ENCODE measurements around the gene ZFAND6. TPM values are rescaled to one million over a fixed set of nuclear protein-coding genes. Genes with fewer than 3 reads are reported as not detected.

Gene ZFAND6
- total RNA-seq, 4 donors from 2014 or later = 71.1 to 102 (median 82.5) TPM

- no peaks in the 10 kb centered on the region for H3K27me3 ChIP-seq
- peaks cover 0 to 88% (median 3%) of the 10 kb centered on the region in 3 donors for H3K36me3 ChIP-seq
- intact Hi-C loops (cut with DNase I) = no loop called here
- H3K9me3 ChIP-seq = no peaks in the 10 kb centered on the region
- TF ChIP-seq POLR2A (IDR thresholded peaks at IDR 0.05) (no peak), CTCF (IDR thresholded peaks at IDR 0.05) (no peak)
- H3K27ac ChIP-seq = no peak overlapping the region
- 91% methylated on average over 10 of the region's 10 CpGs for WGBS, 2 donors
- H3K4me1 ChIP-seq = peaks cover 0 to 22% (median 10%) of the 10 kb centered on the region in 3 donors
- no peak overlapping the region for H3K4me3 ChIP-seq
- DNase-seq = no peak
These were observed 123.8 kb downstream of the ZFAND6 start for GRCh38 chr15:80183306-80183705.

GRCh38 chr15:80183886-80184285 is 124.4 kb downstream of the ZFAND6 start:
- no peaks in the 10 kb centered on the region for H3K9me3 ChIP-seq
- no peak overlapping the region for H3K27ac ChIP-seq
- peaks cover 0 to 17% (median 9%) of the 10 kb centered on the region in 3 donors for H3K4me1 ChIP-seq
- WGBS, 2 donors = 82 to 87% methylated on average over 6 of the region's 6 CpGs
- intact Hi-C loops (cut with DNase I) = no loop called here
- peaks cover 0 to 88% (median 3%) of the 10 kb centered on the region in 3 donors for H3K36me3 ChIP-seq
- no peaks in the 10 kb centered on the region for H3K27me3 ChIP-seq
- H3K4me3 ChIP-seq = no peak overlapping the region
- TF ChIP-seq CTCF (IDR thresholded peaks at IDR 0.05) (no peak), POLR2A (IDR thresholded peaks at IDR 0.05) (no peak)
- DNase-seq = no peak

GRCh38 chr15:80184554-80184953 is 125.1 kb downstream of the ZFAND6 start:
- no peak overlapping the region for H3K27ac ChIP-seq
- H3K4me1 ChIP-seq = peaks cover 0 to 10% (median 3%) of the 10 kb centered on the region in 3 donors
- no peaks in the 10 kb centered on the region for H3K9me3 ChIP-seq
- TF ChIP-seq CTCF (IDR thresholded peaks at IDR 0.05) = no peak
- no peak for TF ChIP-seq POLR2A (IDR thresholded peaks at IDR 0.05)
- H3K36me3 ChIP-seq = peaks cover 0 to 84% (median 3%) of the 10 kb centered on the region in 3 donors
- DNase-seq = no peak
- no peaks in the 10 kb centered on the region for H3K27me3 ChIP-seq
- 81 to 93% methylated on average over 7 of the region's 7 CpGs for WGBS, 2 donors
- no peak overlapping the region for H3K4me3 ChIP-seq
- intact Hi-C loops (cut with DNase I) = no loop called here

GRCh38 chr15:80185152-80185551 is 125.7 kb downstream of the ZFAND6 start:
- no peaks in the 10 kb centered on the region for H3K27me3 ChIP-seq
- no peaks in the 10 kb centered on the region for H3K9me3 ChIP-seq
- intact Hi-C loops (cut with DNase I) = no loop called here
- H3K4me3 ChIP-seq = no peak overlapping the region
- TF ChIP-seq CTCF (IDR thresholded peaks at IDR 0.05) = no peak
- TF ChIP-seq POLR2A (IDR thresholded peaks at IDR 0.05) = no peak
- peaks cover 0 to 7% (median 0%) of the 10 kb centered on the region in 3 donors for H3K4me1 ChIP-seq
- DNase-seq = no peak
- H3K36me3 ChIP-seq = peaks cover 0 to 78% (median 3%) of the 10 kb centered on the region in 3 donors
- WGBS, 2 donors = 100% methylated on average over 2 of the region's 2 CpGs
- H3K27ac ChIP-seq = no peak overlapping the region

GRCh38 chr15:80186066-80186465 is 126.6 kb downstream of the ZFAND6 start:
- Histone ChIP-seq H3K36me3 (peaks cover 0 to 69% (median 3%) of the 10 kb centered on the region in 3 donors), H3K4me3 (no peak overlapping the region), H3K27ac (no peak overlapping the region), H3K9me3 (no peaks in the 10 kb centered on the region), H3K4me1 (peaks cover 0 to 7% (median 0%) of the 10 kb centered on the region in 3 donors), H3K27me3 (no peaks in the 10 kb centered on the region)
- intact Hi-C loops (cut with DNase I) = no loop called here
- no peak for DNase-seq
- TF ChIP-seq CTCF (IDR thresholded peaks at IDR 0.05) (no peak), POLR2A (IDR thresholded peaks at IDR 0.05) (no peak)
- WGBS, 2 donors = 91 to 94% methylated on average over 4 to 7 of the region's 7 CpGs

All from esophagus squamous epithelium (tissue), 5 donors.